Measurements from ENCODE around the gene SGTA.

Gene SGTA

GRCh38 chr19:2813235-2814160 lies 30.4 kb upstream of the SGTA start:
- no peak overlapping the region for H3K4me3 ChIP-seq (ENCODE audit: low read depth, low read length)
- no peak for TF ChIP-seq CTCF (IDR thresholded peaks at IDR 0.05; ENCODE audit: low read depth, low read length, missing control alignments)
- no peak for DNase-seq (ENCODE audit: low read depth)

GRCh38 chr19:2812414-2813234 lies 29.6 kb upstream of the SGTA start:
- TF ChIP-seq CTCF (IDR thresholded peaks at IDR 0.05; ENCODE audit: low read depth, low read length, missing control alignments): no peak
- H3K4me3 ChIP-seq (ENCODE audit: low read depth, low read length): no peak overlapping the region
- DNase-seq (ENCODE audit: low read depth): no peak

- H3K4me3 ChIP-seq (ENCODE audit: low read depth, low read length): no peak overlapping the region
- DNase-seq (ENCODE audit: low read depth): no peak
- TF ChIP-seq CTCF (IDR thresholded peaks at IDR 0.05; ENCODE audit: low read depth, low read length, missing control alignments): no peak
These were observed 28.8 kb upstream of the SGTA start for GRCh38 chr19:2811735-2812413.

- DNase-seq (ENCODE audit: low read depth): no peak
These were observed 28.2 kb upstream of the SGTA start for GRCh38 chr19:2811221-2811722.

GRCh38 chr19:2810141-2811091 lies 27.3 kb upstream of the SGTA start:
- TF ChIP-seq CTCF (IDR thresholded peaks at IDR 0.05; ENCODE audit: low read depth, low read length, missing control alignments): no peak
- H3K4me3 ChIP-seq (ENCODE audit: low read depth, low read length): no peak overlapping the region
- no peak for DNase-seq (ENCODE audit: low read depth)

More at GRCh38 chr19:2811221-2811722, 28.2 kb upstream of the SGTA start:
- no peak for TF ChIP-seq CTCF (IDR thresholded peaks at IDR 0.05; ENCODE audit: low read depth, low read length, missing control alignments)
- H3K4me3 ChIP-seq (ENCODE audit: low read depth, low read length): no peak overlapping the region

Data from GM12864 (cell line).